ENCODE data around the gene A3GALT2.

- TF ChIP-seq CTCF (IDR thresholded peaks at IDR 0.05; ENCODE audit: low read depth, low read length) (no peak), POLR2A (IDR thresholded peaks at IDR 0.05; ENCODE audit: extremely low read depth, insufficient read length) (no peak), MYC (IDR thresholded peaks at IDR 0.05; ENCODE audit: low read depth, low read length) (no peak)
These were observed 32.6 kb upstream of the A3GALT2 start for GRCh38 chr1:33353531-33353930.

All from NB4 (cell line).